ENCODE measurements around the gene OR8G5. TPM values are rescaled to one million over a fixed set of nuclear protein-coding genes. Genes with fewer than 3 reads are reported as not detected.

The OR8G5 gene
- not detected in 2 replicates for total RNA-seq
- long read RNA-seq = 0 reads

GRCh38 chr11:124256076-124256475 is at the start of gene OR8G5:
OR8G5 (plus strand) TSS chr11:124256376; CDS start chr11:124264932, 8,556 bp downstream.
- Mint-ChIP-seq H3K9me3 (ENCODE audit: low read depth) (no peaks in the 10 kb centered on the region), H3K36me3 (ENCODE audit: insufficient read depth) (no peaks in the 10 kb centered on the region), H3K27ac (no peak within 1 kb of the TSS), H3K4me1 (ENCODE audit: low read depth) (peaks cover 6% of the 10 kb centered on the region), H3K4me3 (ENCODE audit: low read depth) (no peak within 1 kb of the TSS), H3K27me3 (peaks cover 3% of the 10 kb centered on the region)
- no peak for TF ChIP-seq CTCF (IDR thresholded peaks at IDR 0.05; ENCODE audit: unreplicated experiment)
- no peak for DNase-seq (ENCODE audit: low spot score, unreplicated experiment)

- TF ChIP-seq CTCF (IDR thresholded peaks at IDR 0.05; ENCODE audit: unreplicated experiment) = no peak
- no peak for DNase-seq (ENCODE audit: low spot score, unreplicated experiment)
- H3K27ac Mint-ChIP-seq = no peak overlapping the region
- H3K4me3 Mint-ChIP-seq (ENCODE audit: low read depth) = no peak overlapping the region
- no peaks in the 10 kb centered on the region for H3K4me1 Mint-ChIP-seq (ENCODE audit: low read depth)
- no peaks in the 10 kb centered on the region for H3K36me3 Mint-ChIP-seq (ENCODE audit: insufficient read depth)
- H3K27me3 Mint-ChIP-seq = no peaks in the 10 kb centered on the region
- no peaks in the 10 kb centered on the region for H3K9me3 Mint-ChIP-seq (ENCODE audit: low read depth)
Observed at GRCh38 chr11:124207102-124207792, 48.9 kb upstream of the OR8G5 start.

- H3K27me3 Mint-ChIP-seq = no peaks in the 10 kb centered on the region
- H3K36me3 Mint-ChIP-seq (ENCODE audit: insufficient read depth) = no peaks in the 10 kb centered on the region
- no peak for DNase-seq (ENCODE audit: low spot score, unreplicated experiment)
- no peak for TF ChIP-seq CTCF (IDR thresholded peaks at IDR 0.05; ENCODE audit: unreplicated experiment)
- no peak overlapping the region for H3K27ac Mint-ChIP-seq
- no peaks in the 10 kb centered on the region for H3K9me3 Mint-ChIP-seq (ENCODE audit: low read depth)
- no peaks in the 10 kb centered on the region for H3K4me1 Mint-ChIP-seq (ENCODE audit: low read depth)
- no peak overlapping the region for H3K4me3 Mint-ChIP-seq (ENCODE audit: low read depth)
Observed at GRCh38 chr11:124209824-124210357, 46.3 kb upstream of the OR8G5 start.

GRCh38 chr11:124210421-124210820 is 45.8 kb upstream of the OR8G5 start:
- TF ChIP-seq CTCF (IDR thresholded peaks at IDR 0.05; ENCODE audit: unreplicated experiment) = no peak
- no peak overlapping the region for H3K4me3 Mint-ChIP-seq (ENCODE audit: low read depth)
- H3K27ac Mint-ChIP-seq = no peak overlapping the region
- no peaks in the 10 kb centered on the region for H3K27me3 Mint-ChIP-seq
- no peak for DNase-seq (ENCODE audit: low spot score, unreplicated experiment)
- no peaks in the 10 kb centered on the region for H3K4me1 Mint-ChIP-seq (ENCODE audit: low read depth)
- H3K9me3 Mint-ChIP-seq (ENCODE audit: low read depth) = no peaks in the 10 kb centered on the region
- H3K36me3 Mint-ChIP-seq (ENCODE audit: insufficient read depth) = no peaks in the 10 kb centered on the region

GRCh38 chr11:124211321-124211720 is 44.9 kb upstream of the OR8G5 start:
- no peak for TF ChIP-seq CTCF (IDR thresholded peaks at IDR 0.05; ENCODE audit: unreplicated experiment)
- Mint-ChIP-seq H3K36me3 (ENCODE audit: insufficient read depth) (no peaks in the 10 kb centered on the region), H3K27ac (no peak overlapping the region), H3K4me3 (ENCODE audit: low read depth) (no peak overlapping the region), H3K4me1 (ENCODE audit: low read depth) (no peaks in the 10 kb centered on the region), H3K27me3 (no peaks in the 10 kb centered on the region), H3K9me3 (ENCODE audit: low read depth) (no peaks in the 10 kb centered on the region)
- no peak for DNase-seq (ENCODE audit: low spot score, unreplicated experiment)

Measured in progenitor cell of endocrine pancreas (in vitro differentiated cells).